HG02970 (cell line): ENCODE results near the gene PSMD9.
"Not testable (repeated sequence)": the region's sequence is repeated elsewhere in the genome, so short reads cannot be mapped to it uniquely, and the experiment has no call there.

Source experiments
- ATAC-seq: cut with Tn5 transposase; IDR thresholded peaks from one replicate; pipeline ENCODE4 v1.9.1; 2021; ENCODE audit warnings: mild to moderate bottlenecking, moderate library complexity, moderate number of reproducible peaks; ENCODE audit not compliant: unreplicated experiment, low FRiP score

Gene PSMD9

GRCh38 chr12:121917950-121918678 lies 29.5 kb downstream of the PSMD9 start, which contains the start of gene CFAP251:
Gene CFAP251, plus strand, starts transcription at chr12:121918592. Its CDS starts 2,714 bp downstream, at chr12:121921306.
- ATAC-seq: peak; percentile 94

GRCh38 chr12:121918679-121919038 lies 30.1 kb downstream of the PSMD9 start:
- peak; percentile 19 for ATAC-seq

DNA sequence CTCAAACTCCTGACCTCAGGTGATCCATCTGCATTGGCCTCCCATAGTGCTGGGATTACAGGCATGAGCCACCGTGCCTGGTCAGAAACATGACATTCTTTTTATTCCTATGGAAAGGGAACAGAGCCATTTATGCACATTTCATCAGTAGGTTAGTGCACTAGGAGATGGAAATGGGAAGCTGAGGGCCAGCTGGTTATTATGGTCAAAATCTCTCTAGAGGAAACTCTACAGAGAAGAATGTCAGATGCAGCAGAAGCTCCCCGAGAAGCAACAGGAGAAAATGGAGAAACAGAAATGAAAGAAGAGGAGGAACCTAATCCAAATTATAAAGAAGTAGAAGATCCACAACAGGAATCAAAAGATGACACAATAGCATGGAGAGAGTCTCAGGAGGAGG lies 32.5 kb downstream of the PSMD9 start:
- no peak for ATAC-seq

- ATAC-seq: no peak
Observed at GRCh38 chr12:121925358-121925695, 36.7 kb downstream of the PSMD9 start.

GRCh38 chr12:121926874-121927706 lies 38.5 kb downstream of the PSMD9 start:
- no peak for ATAC-seq

- ATAC-seq: no peak
Observed at GRCh38 chr12:121927813-121928212, 39.2 kb downstream of the PSMD9 start.

DNA sequence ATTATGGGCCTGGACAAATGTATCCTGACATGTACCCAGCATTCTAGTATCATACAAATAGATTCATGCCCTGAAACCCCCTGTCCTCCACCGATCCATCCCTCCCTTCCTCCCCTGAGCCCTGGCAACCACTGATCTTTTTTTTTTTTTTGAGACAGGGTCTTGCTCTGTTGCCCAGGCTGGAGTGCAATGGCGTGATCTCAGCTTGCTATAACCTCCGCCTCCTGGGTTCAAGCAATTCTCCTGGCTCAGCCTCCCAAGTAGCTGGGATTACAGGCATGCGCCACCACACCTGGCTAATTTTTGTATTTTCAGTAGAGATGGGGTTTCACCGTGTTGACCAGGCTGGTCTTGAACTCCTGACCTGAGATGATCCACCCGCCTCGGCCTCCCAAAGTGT lies 41.0 kb downstream of the PSMD9 start:
- ATAC-seq: not testable (repeated sequence)

DNA sequence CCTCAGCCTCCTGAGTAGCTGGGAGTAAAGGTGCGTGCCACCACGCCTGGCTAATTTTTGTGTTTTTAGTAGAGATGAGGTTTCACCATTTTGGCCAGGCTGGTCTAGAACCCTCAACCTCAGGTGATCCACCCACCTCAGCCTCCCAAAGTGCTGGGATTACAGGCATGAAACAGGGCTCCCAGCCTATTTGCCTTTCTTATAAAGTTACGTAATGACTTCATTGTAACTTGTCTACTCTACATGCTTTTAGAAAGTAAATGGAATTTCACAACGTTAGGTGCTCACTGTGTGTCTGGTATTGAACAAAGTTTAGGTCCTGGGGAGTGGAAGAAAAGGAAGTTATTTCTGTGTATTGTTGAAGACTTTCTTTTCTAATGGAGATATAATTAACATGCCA lies 42.3 kb downstream of the PSMD9 start:
- ATAC-seq: no peak

DNA sequence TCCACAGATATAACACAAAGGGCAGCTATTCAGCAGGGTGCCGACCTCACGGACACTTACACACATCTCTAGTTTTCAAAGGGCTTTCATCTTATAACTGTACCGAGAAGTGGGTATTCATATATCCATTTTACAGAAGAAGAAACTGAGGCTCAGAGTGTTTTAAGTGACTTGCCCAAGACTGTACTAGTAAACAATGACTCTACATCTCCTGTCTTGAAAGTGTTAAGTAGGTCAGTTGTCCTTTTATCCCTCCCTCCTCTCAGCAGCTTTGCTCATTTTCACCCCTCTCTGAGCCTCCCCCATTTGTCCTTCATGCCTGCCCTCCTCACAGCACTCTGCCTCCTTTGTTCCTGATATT lies 43.6 kb downstream of the PSMD9 start:
- no peak for ATAC-seq

DNA sequence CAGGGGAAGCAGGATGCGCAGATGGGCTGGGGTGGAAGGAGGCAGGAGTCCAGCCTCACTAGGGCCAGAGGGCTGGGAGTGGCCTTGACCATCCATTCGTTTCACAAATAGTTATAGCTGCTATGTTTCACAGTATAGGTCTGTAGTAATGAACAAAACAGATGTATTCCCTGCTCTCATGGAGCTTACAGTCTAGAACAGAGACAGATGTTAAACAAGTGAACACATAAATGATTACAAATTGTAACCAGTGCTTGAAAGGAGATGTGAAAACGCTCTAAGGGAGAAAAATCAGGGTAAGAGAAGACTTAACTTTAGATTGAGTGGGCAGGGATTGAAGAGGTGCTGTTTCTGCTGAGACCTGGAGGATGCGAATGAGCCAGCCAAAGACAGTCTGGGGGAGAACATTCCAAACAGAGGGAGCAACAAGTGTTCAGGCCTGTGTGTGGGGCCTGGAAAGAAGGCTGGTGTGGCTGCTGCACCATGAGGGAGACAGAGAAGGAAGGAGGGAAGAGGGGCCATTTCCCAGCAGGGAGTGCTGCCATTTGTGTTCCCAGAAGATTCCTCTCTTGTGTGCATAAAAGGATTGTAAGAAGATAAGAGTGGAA lies 44.4 kb downstream of the PSMD9 start:
- ATAC-seq: no peak

- no peak for ATAC-seq
Observed at GRCh38 chr12:121933522-121934308, 45.1 kb downstream of the PSMD9 start.

DNA sequence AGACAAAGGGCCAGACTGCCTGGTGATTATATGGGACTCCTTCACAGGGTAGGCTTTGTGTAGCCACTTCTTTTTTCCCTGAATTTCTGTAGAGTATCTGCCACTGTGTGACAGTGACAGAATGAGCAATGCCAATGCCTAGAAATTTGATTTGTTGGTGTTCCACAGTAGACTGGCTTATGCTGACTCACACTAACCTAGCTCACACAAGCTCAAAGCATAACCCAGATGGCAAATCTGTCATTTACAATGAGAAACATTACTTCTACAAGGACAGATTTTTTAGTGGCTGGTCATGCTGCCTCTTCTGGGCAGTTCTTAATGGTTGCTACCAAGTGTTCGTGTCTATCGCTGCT lies 45.7 kb downstream of the PSMD9 start:
- ATAC-seq: no peak

- no peak for ATAC-seq
Observed at GRCh38 chr12:121937654-121938053, 49.1 kb downstream of the PSMD9 start.

DNA sequence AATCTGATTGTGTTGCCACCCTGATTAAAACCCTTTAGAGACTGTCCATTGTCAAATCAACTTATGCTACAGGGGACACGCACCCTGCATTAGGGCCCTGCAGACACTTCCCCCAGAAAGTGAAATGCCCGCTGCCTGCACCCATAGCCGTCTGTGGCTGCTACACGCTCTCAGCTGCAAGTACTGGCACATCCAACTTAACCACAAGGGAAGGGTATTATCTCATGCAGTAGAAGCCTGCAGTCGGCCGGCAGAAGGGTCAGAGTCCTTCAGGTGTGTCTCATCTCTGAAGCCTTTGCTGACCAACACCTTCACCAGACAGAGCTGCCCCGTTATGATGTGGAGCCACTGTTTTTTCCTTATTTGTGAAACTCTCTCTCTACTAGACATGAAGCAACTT lies 50.6 kb downstream of the PSMD9 start:
- ATAC-seq: no peak

DNA sequence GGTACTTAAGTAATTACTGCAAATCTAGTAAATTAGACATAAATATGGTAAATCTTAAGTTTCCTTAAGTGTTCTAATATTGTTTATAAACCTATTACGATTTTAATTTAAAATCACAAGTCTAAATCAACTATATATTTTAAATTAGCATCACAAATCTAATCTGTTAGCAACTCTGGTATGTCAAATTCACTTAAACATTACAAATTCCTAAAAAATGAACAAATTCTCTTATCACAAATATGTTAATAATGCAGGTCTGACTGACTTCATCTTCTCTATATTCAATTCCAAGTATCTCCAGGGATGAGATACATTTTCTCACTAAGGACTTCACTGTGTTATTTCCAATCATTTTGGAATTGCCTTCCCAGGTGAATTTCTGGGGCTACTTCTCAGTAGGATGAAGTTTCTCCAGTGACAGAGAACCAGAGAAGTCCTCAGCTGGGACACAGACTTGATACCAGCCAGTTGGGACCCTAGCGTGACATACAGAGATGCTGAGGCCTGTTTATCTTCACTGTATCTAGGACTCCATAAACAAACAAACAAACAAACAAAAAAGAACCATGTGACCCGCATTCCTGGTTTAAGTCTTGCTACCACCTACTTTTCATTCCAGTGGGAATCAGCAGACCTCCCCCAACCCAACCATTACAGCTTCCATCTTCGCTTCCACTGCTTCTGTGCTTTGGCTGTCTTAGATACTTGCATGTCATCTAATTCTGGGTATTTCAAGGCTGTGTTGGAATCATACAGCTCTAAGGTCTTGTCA lies 51.6 kb downstream of the PSMD9 start:
- ATAC-seq: no peak

- ATAC-seq: no peak
Observed at GRCh38 chr12:121942145-121942718, 53.6 kb downstream of the PSMD9 start.

DNA sequence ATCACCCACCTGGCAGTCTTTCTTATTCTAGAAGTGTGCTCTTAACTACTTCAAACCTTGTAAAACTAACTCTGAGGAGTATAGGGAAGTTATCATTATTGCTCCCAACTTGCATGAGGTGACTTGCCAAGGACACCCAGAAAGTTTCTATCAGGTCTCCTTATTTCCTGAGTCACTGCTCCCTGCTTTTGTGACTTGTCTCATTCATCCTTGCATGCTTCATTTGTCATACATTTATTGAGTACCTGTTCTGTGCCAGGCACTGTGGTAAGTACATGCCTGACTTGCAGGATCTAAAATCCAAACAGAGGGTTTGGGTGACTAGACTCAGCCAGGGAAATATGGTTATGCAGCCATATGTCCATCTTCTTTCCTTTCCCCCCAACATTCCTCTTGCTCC lies 55.3 kb downstream of the PSMD9 start:
- ATAC-seq: no peak

DNA sequence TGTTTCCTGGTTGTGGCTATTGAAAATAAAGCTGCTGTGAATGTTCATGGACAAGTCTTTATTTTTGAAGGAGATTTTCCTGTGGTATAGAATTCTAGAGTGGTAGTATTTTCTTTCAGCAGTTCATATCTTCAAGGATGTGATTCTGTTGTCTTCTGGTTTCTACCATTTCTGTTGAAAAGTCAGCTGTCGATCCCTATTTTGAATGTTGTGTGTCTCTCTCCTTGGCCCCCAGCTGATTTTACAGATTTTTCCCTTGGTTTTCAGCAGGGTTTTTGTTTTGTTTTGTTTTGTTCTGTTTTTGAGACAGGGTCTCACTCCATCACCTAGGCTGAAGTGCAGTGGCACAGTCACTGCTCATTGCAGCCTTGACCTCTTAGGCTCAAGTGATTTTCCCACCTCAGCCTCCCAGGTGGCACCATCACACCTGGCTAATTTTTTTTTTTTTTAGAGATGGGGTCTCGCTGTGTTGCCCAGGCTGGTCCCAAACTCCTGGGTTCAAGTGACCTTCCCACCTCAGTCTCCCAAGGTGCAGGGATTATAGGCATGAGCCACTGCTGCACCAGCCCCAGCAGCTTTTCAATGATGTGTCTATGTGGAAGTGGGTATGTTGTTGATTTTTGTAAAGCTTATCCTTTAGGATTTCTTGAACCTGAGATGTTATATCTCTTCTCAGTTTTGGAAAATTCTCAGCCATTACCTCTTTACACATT lies 57.9 kb downstream of the PSMD9 start:
- ATAC-seq: no peak

GRCh38 chr12:121947981-121948380 lies 59.4 kb downstream of the PSMD9 start:
- ATAC-seq: no peak
